Ishikawa (cell line): ENCODE results near the gene C16orf89.

ENCODE experiments used
- CEBPB ChIP-seq: IDR thresholded peaks from 2 replicates; pipeline ENCODE4 v1.6.1; 2012
- EP300 ChIP-seq: IDR thresholded peaks from 2 replicates; pipeline ENCODE4 v1.6.1; 2012; ENCODE audit warnings: borderline replicate concordance
- MAX ChIP-seq: IDR thresholded peaks from 2 replicates; pipeline ENCODE4 v1.6.1; 2012
- NFIC ChIP-seq: IDR thresholded peaks from 2 replicates; pipeline ENCODE4 v1.6.1; 2012
- RAD21 ChIP-seq: IDR thresholded peaks from 2 replicates; pipeline ENCODE4 v1.6.1; 2012; ENCODE audit warnings: low read depth
- REST ChIP-seq: IDR thresholded peaks from 2 replicates; pipeline ENCODE4 v1.6.1; 2012; ENCODE audit warnings: low read depth, mild to moderate bottlenecking
- TAF1 ChIP-seq: IDR thresholded peaks from 2 replicates; pipeline ENCODE4 v1.6.1; 2012; ENCODE audit warnings: low read depth, mild to moderate bottlenecking
- TCF12 ChIP-seq: IDR thresholded peaks from 2 replicates; pipeline ENCODE4 v1.6.1; 2012; ENCODE audit warnings: low read depth

DNA sequence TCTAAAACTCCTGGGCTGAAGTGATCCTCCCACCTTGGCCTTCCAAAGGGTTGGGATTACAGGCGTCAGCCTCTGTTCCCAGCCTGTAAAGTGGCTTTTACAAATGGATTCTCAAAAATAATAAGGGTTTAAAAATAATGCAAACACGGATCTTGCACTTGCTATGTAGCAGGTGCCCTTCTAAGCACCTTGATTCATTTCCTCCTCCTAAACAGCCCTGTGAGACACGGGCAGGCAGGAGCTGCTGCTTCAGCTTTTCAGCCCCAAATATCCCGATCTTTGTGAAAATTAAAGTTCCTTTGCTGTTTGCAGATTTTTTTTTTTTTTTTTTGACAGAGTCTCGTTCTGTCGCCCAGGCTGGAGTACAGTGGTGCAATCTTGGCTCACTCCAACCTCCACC, 63.8 kb downstream of the C16orf89 start:
- TF ChIP-seq RAD21 = no peak
- no peak for TF ChIP-seq CEBPB
- no peak for TF ChIP-seq MAX
- no peak for TF ChIP-seq TAF1
- TF ChIP-seq EP300 = no peak
- TF ChIP-seq REST = no peak
- TF ChIP-seq NFIC = no peak
- no peak for TF ChIP-seq TCF12
